Activated CD8-positive, alpha-beta T cell treated with anti-CD3 and anti-CD28 coated beads for 36 hours (primary cell): ENCODE results near the gene MCEMP1. TPM values are rescaled to one million over a fixed set of nuclear protein-coding genes. Genes with fewer than 3 reads are reported as not detected.
A peak's percentile ranks its signal among the peaks of the same experiment; 100 is the strongest.

Experiments used
- ATAC-seq: fragments of 200-7000 bp; cut with Tn5 transposase; one replicate; pipeline ENCODE4 v1.10.0; 2021; ENCODE audit warnings: mild to moderate bottlenecking, moderate library complexity
- CTCF ChIA-PET: fragments of 350-600 bp; sonication (Branson Sonifier 250); formaldehyde crosslinking; loops from one replicate; lab custom pipeline; 2021; ENCODE audit warnings: antibody characterized with exemption; lab: Charles Lee
- POLR2A ChIA-PET: fragments of 350-600 bp; sonication (Branson Sonifier 250); formaldehyde crosslinking; loops from one replicate; lab custom pipeline; 2021; ENCODE audit warnings: antibody characterized with exemption; lab: Charles Lee
- DNase-seq: peaks from one replicate; pipeline ENCODE4 v3.0.0-alpha.2; 2020
- H3K27ac Mint-ChIP-seq: one replicate; pipeline ENCODE4 v1.8.0; 2021; ENCODE audit warnings: mild to moderate bottlenecking, mixed read lengths
- H3K27me3 Mint-ChIP-seq: one replicate; pipeline ENCODE4 v1.8.0; 2021; ENCODE audit warnings: mixed read lengths
- H3K36me3 Mint-ChIP-seq: one replicate; pipeline ENCODE4 v1.8.0; 2021; ENCODE audit warnings: low read depth, mixed read lengths
- H3K4me1 Mint-ChIP-seq: one replicate; pipeline ENCODE4 v1.8.0; 2021; ENCODE audit warnings: low read depth, mixed read lengths
- H3K4me3 Mint-ChIP-seq: one replicate; pipeline ENCODE4 v1.8.0; 2021; ENCODE audit warnings: mild to moderate bottlenecking, moderate library complexity, mixed read lengths
- H3K9me3 Mint-ChIP-seq: one replicate; pipeline ENCODE4 v1.8.0; 2021; ENCODE audit warnings: mixed read lengths
- intact Hi-C: fragments of 100-400 bp; cut with micrococcal nuclease; formaldehyde crosslinking; loops from one replicate; pipeline ENCODE4 v1.10.0; 2022
- total RNA-seq, 2 experiments: library from RNA; stranded (reverse); gene quantifications; one replicate each; pipeline ENCODE4 v1.2.3, GENCODE V29; 2021
- TF ChIP-seq, protein P1 (sequence below): fragments of 200-600 bp; IDR thresholded peaks from one replicate; pipeline ENCODE4 v1.8.0; 2022; ENCODE audit warnings: antibody characterized with exemption, mild to moderate bottlenecking

MCEMP1 gene
- total RNA-seq, 2 experiments from 2014 or later, result not detected

DNA sequence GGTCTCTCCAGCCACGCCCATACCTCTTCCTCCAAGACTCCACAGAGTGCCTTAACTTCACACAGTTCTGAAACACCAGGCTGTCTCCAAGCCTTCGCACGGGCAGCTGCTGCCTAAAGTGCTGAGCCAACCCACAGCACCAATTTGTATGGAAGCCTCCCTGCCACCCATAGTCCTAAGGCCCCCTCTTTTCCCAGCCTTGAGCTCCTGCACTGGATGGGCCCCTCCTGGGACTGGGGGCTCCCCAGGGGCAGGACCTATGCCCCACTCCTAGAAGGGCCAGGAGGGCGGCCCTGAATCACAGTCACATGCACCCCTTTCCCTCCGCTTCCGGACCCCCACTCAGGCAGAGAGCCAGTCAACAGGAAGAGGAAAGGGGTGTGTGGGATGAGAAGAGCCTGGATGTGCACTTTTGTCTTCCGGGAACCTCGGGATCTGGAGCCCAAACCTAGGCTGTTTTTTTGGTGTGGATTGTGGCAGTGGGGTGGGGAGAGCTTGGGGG lies 30.1 kb downstream of the MCEMP1 start:
- intact Hi-C loops, result loop anchor here (10.0 kb wide), 1 partner anchor 68 kb away; no protein-coding TSS in a partner anchor
- peaks cover 39% of the 10 kb centered on the region for H3K4me1 Mint-ChIP-seq
- TF ChIP-seq, protein P1, sequence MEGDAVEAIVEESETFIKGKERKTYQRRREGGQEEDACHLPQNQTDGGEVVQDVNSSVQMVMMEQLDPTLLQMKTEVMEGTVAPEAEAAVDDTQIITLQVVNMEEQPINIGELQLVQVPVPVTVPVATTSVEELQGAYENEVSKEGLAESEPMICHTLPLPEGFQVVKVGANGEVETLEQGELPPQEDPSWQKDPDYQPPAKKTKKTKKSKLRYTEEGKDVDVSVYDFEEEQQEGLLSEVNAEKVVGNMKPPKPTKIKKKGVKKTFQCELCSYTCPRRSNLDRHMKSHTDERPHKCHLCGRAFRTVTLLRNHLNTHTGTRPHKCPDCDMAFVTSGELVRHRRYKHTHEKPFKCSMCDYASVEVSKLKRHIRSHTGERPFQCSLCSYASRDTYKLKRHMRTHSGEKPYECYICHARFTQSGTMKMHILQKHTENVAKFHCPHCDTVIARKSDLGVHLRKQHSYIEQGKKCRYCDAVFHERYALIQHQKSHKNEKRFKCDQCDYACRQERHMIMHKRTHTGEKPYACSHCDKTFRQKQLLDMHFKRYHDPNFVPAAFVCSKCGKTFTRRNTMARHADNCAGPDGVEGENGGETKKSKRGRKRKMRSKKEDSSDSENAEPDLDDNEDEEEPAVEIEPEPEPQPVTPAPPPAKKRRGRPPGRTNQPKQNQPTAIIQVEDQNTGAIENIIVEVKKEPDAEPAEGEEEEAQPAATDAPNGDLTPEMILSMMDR, result no peak
- no peaks in the 10 kb centered on the region for H3K9me3 Mint-ChIP-seq
- H3K27me3 Mint-ChIP-seq, result no peaks in the 10 kb centered on the region
- no peak overlapping the region for H3K4me3 Mint-ChIP-seq
- DNase-seq (no peak), ATAC-seq (no peak)
- H3K27ac Mint-ChIP-seq, result peak overlapping the region; percentile 87
- ChIA-PET CTCF (interaction anchor here (1.8 to 2.3 kb wide), 2 partner anchors 26 to 41 kb away, joined by 3 to 15 read pairs; partner anchors contain the start of gene TRAPPC5), POLR2A (no interaction called here)
- H3K36me3 Mint-ChIP-seq, result peaks cover 1% of the 10 kb centered on the region

DNA sequence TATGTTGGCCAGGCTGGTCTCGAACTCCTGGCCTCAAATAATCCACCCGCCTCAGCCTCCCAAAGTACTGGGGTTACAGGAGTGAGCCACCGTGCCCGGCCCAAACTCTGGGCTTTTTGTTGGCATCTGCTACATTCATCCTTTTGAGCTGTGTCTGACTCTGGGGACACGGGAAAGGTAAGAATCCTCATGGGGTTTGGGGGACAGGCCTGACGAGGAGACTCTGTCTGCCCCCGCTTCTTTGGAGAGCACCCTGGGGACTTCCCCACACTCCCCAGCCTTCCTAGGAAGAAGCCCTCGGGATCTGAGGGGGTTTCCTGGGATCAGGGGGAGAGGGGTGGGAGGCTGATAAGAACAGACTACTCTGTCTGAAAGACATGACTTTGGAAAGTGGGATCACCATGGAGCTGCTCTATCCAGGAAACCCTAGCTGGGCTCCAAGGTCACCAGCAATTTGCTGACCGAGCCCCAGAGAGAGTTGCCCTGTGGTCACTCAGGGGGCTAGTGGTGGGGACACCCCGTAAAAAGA lies 33.1 kb downstream of the MCEMP1 start:
- intact Hi-C loops, result loop anchor here (10.0 kb wide), 1 partner anchor 65 kb away; no protein-coding TSS in a partner anchor
- TF ChIP-seq, protein P1, result no peak
- Mint-ChIP-seq H3K4me3 (no peak overlapping the region), H3K9me3 (no peaks in the 10 kb centered on the region), H3K27ac (no peak overlapping the region), H3K27me3 (no peaks in the 10 kb centered on the region), H3K36me3 (peaks cover 1% of the 10 kb centered on the region), H3K4me1 (peaks cover 32% of the 10 kb centered on the region)
- CTCF ChIA-PET, result no interaction called here
- POLR2A ChIA-PET, result no interaction called here
- no peak for DNase-seq
- no peak for ATAC-seq

DNA sequence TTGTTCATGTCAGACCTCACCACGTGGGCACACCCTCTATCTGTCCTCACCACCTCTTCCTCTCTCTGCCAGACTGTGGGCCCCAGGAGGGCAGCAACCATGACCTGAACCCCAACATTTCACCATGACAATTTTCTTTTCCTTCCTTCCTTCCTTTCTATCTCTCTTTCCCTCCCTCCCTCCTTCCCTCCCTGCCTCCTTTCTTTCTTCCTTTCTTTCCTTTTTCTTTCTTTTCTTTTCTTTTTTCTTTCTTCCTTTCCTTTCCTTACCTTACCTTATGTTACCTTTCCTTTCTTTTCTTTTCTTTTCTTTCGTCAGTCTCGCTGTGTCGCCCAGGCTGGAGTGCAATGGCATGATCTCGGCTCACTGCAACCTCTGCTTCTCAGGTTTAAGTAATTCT lies 33.7 kb downstream of the MCEMP1 start:
- TF ChIP-seq, protein P1, result no peak
- Mint-ChIP-seq H3K4me3 (no peak overlapping the region), H3K9me3 (no peaks in the 10 kb centered on the region), H3K36me3 (peaks cover 1% of the 10 kb centered on the region), H3K4me1 (peaks cover 25% of the 10 kb centered on the region), H3K27ac (no peak overlapping the region), H3K27me3 (no peaks in the 10 kb centered on the region)
- CTCF ChIA-PET, result no interaction called here
- ATAC-seq, result no peak
- no peak for DNase-seq
- intact Hi-C loops, result no loop called here
- POLR2A ChIA-PET, result no interaction called here

DNA sequence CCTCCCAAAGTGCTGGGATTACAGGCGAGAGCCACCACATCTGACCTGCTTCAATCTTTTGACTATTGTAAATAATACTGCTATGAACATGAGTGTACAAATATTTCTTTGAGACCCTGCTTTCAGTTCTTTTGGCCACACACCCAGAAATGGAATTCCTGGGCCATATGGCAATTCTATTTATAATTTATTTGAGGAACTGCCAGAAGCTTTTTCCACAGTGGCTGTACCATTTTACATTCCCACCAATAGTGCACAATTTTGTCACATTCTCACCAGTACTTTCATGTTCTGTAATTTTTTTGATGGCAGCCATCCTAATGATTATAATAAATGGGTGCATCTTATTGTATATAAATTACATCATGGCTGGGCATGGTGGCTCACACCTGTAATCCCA lies 38.8 kb downstream of the MCEMP1 start:
- ATAC-seq (no peak), DNase-seq (no peak)
- Mint-ChIP-seq H3K27ac (no peak overlapping the region), H3K27me3 (no peaks in the 10 kb centered on the region), H3K4me1 (peaks cover 16% of the 10 kb centered on the region), H3K4me3 (no peak overlapping the region), H3K9me3 (peaks cover 7% of the 10 kb centered on the region), H3K36me3 (no peaks in the 10 kb centered on the region)
- TF ChIP-seq, protein P1, result no peak
- ChIA-PET POLR2A (no interaction called here), CTCF (no interaction called here)
- intact Hi-C loops, result no loop called here

DNA sequence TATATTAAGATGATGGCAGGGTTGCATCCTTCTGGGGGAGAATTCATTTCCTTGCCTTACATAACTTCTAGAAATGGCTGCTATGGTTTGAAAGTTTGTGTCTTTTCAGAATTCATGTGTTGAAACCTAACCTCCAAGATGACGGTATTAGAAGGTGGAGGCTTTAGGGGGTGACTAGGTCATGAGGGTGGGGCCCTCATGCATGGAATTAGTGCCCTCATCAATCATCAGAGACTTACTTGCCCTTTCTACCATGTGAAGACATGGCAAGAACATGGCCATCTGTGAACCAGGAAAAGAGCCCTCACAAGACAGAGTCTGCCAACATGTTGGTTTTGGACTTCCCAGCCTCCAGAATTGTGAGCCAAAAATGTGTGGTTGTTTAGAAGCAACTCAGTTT lies 39.9 kb downstream of the MCEMP1 start:
- intact Hi-C loops, result no loop called here
- no peak for DNase-seq
- H3K4me1 Mint-ChIP-seq, result peaks cover 16% of the 10 kb centered on the region
- TF ChIP-seq, protein P1, result no peak
- no peaks in the 10 kb centered on the region for H3K36me3 Mint-ChIP-seq
- H3K4me3 Mint-ChIP-seq, result no peak overlapping the region
- no peak for ATAC-seq
- ChIA-PET POLR2A (interaction anchor here (1.0 kb wide), 1 partner anchor 31 kb away, joined by 3 read pairs; the partner anchor contains the start of gene CD209), CTCF (no interaction called here)
- peaks cover 7% of the 10 kb centered on the region for H3K9me3 Mint-ChIP-seq
- H3K27me3 Mint-ChIP-seq, result no peaks in the 10 kb centered on the region
- no peak overlapping the region for H3K27ac Mint-ChIP-seq
